Measurements from ENCODE around the gene PMPCA.

Gene PMPCA

GRCh38 chr9:136436055-136436634 is 25.7 kb downstream of the PMPCA start:
- no peak for DNase-seq (ENCODE audit: low spot score)

GRCh38 chr9:136437430-136437829 is 27.0 kb downstream of the PMPCA start:
- DNase-seq (ENCODE audit: low spot score): no peak

- DNase-seq (ENCODE audit: low spot score): no peak
Measured at GRCh38 chr9:136437839-136438547, 27.5 kb downstream of the PMPCA start.

DNA sequence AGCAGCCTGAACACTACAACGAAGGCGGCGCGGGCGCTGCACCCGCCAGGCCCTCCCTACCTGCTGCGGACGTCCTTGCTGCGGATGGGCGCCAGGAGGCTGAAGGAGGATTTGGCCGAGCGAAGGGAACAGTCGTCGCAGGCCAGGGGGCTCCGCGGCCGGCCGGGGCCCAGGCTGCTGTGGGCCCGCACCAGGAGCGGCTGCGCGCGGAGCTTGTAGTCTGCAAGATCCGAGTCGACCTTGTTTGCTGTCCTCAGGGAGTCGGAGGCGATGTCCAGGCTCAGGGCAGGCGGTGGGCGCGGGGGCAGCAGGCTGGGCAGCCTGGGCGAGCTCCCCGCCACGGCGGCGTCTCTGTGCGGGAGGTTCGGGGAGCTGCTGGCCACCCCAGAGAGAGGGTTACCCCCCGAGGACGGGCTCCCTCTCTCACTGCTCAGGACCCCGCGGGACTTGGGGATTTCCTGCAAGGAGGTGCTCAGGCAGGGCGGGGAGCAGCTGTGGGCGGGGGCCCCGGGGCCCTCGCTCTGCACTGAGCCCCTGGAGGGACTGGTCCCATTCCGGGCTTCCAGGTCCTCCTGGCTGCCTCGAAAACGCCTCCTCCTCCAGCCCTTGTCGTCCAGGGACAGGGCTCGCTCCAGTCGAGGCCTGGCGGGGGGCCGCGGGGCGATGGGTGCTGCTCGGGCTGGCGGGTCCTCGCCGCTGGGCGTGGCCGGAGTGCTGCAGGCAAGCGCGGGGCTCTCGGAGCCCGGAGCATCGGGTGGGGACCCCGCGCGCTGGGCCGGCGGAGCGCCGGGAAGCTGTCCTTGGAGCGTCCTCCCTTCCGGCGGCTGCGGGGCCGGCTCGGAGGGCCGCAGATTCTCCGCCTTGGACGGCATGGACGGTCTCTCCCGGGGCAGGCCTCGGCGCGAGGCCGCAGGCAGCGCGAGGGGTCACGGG is 28.4 kb downstream of the PMPCA start:
- DNase-seq (ENCODE audit: low spot score): peak; percentile 76

GRCh38 chr9:136439481-136440408 is 29.3 kb downstream of the PMPCA start, which contains the start of gene INPP5E:
INPP5E (minus strand) TSS chr9:136439845; CDS start chr9:136439419, 426 bp downstream.
- peak; percentile 95 for DNase-seq (ENCODE audit: low spot score)

DNA sequence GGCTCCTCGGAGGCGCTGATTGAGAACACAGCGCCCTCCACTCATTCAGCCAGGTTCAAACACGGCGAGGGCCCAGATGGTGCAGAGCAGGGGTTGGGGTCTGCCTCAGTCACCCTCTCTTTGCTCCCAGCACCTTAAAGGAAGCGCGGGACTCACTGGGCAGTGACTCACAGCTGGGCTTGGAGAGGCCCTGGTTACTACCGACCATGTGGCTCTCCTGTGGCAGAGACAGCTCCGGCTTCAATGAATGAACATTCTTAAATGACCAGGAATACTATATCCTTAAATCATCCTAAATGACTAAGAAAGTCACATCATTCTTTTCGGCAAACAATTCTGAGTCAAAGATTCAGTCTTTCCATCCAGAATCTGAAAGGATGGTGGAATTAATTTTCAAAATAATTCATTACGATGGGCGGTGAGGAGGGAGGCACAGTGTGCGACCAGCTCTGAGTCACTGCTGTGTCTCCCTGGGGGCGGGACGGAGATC is 30.8 kb downstream of the PMPCA start:
- DNase-seq (ENCODE audit: low spot score): no peak

DNA sequence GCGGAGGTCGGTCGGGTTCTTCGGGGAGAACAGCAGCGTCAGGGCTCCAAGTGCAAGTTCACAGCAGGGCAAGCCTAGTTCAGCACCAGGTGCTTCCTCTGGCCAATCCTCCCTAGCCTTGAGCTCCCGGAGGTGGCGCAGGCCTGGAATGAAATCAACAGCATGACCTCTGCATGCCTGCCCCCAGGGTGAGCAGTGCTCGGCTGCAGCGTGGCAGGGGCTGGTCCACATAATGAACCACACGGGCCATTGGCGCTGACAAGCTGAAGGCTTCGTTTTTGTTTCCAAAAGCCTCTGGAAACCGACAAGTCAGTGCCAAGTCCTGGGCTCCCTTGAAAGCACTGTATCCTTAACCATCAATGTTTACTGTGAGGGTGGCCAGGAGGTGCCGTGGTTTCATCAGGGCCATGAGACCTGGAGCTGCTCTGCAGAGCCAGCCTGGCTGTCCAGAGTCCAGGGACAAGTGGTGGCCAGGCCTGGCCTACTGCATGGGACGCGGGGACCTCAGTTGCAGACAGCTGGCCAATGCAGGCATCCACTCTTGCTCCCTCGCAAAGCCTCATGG is 31.3 kb downstream of the PMPCA start:
- DNase-seq (ENCODE audit: low spot score): no peak

DNA sequence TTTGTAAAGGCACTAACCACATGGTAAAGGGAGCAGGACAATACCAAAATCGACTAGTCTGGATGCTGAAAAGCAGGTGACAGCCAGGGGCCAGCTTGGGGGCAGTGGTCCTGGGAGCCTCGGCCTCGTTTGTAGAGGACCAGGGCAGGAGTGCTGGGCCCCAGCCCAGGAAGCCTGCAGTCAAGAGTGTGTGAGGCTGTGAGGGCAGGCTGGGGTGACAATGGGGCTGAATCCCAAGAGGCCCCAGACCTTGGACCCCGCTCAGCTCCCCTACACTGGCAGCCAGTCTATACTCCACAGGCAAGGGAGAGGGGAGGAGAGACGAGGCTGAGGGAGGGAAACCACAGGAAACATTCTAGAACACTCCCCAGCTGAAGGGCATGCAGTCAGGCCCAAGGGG is 31.8 kb downstream of the PMPCA start:
- DNase-seq (ENCODE audit: low spot score): no peak

DNA sequence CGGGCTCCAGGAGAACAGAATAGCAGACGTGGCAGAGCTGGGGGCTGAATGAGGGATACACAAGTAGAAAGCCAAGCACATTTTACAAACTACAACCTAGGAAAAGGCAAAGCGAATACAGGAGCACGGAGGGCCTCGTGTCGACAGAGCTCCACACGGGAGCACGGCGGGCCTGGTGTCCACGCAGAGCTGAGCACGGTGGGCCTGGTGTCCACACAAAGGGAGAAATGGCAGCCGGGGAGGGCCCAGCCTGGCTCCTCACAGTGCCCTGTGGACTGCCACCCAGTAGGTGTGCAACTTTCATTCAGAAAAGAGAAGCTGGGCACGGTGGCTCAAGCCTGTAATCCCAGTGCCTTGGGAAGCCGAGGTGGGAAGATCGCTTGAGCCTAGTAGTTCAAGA is 32.6 kb downstream of the PMPCA start:
- DNase-seq (ENCODE audit: low spot score): no peak

DNA sequence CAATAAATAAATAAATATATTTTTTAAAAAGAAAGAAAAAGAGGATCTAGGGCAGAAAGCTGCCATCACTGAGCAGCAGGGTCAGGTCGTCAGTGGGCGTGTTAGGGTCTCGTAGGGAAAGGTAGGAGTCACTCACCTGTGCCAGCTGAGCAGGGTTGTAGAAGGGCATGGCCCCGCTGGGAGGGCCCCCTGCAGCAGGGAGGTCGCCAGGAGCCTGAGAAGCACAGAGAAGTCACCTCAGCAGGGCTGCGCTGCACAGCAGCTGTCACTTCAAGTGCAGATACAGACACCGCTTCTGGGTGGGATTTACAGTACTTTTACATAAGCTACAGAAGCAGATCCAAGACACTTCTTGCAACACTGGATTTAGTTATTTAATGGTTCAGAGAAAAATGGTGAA is 33.2 kb downstream of the PMPCA start:
- DNase-seq (ENCODE audit: low spot score): no peak

- DNase-seq (ENCODE audit: low spot score): no peak
Measured at GRCh38 chr9:136444102-136444501, 33.6 kb downstream of the PMPCA start.

- no peak for DNase-seq (ENCODE audit: low spot score)
Measured at GRCh38 chr9:136445799-136446198, 35.3 kb downstream of the PMPCA start.

GRCh38 chr9:136447173-136447778 is 36.8 kb downstream of the PMPCA start:
- DNase-seq (ENCODE audit: low spot score): no peak

- DNase-seq (ENCODE audit: low spot score): no peak
Measured at GRCh38 chr9:136448655-136449054, 38.2 kb downstream of the PMPCA start.

DNA sequence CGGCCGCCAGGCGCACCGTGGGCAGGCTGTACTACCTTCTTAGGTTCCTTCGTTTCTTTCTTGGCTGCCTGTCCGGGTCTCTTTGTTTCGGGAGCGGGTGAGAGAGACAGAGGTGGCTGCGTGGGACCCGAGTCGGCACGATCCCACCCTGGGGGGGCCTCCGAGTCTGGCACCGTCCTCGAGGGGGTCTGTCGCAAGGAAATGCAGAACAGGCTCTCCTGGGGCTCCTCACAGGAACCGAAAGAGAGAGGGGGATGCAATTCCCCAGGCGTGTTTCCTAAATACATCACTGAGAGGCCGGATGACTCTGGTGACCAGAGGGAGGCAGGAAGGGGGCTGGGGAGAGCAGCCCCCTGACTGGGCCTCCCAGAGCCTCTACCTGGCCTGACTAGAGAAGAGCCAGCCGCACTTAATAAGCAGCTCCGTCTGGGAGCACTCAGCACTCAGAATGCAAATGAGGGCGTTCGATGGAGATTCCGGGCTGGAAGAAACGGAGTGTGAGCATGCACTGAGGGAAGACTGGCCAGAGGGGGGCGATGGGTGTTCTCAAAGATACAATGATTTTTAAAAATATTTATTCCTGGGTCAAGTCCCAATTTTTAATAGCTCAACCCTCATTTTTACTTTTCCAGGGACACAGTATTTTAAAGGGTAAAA is 40.9 kb downstream of the PMPCA start:
- no peak for DNase-seq (ENCODE audit: low spot score)

DNA sequence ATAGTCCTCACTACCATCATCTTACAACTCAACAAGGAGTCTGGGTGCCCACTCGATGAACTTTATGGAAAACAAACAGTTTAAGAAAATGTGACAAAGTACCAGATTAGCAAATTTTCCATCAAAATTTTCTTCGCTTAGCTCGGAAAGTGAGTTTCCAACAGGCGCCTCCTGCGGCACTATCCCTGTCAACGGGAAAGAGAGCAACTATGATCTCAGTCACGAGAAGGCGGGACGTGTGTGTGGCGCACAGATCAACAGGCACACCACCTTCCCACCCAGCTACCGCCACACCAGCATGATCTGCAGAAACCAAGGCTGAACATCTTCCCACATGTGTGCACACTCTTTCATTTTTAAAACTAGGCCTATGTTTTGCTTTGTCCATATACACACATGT is 42.9 kb downstream of the PMPCA start:
- DNase-seq (ENCODE audit: low spot score): no peak

- DNase-seq (ENCODE audit: low spot score): no peak
Measured at GRCh38 chr9:136454026-136454796, 43.8 kb downstream of the PMPCA start.

GRCh38 chr9:136455043-136456002 is 44.9 kb downstream of the PMPCA start:
- no peak for DNase-seq (ENCODE audit: low spot score)

All from HuH-7.5 (cell line).